GM23248 (cell line): Measurements from ENCODE around the gene PLAC8L1. TPM values are rescaled to one million over a fixed set of nuclear protein-coding genes. Genes with fewer than 3 reads are reported as not detected.

Experiments
- DNase-seq: peaks from one replicate; pipeline ENCODE4 v3.0.0-alpha.2; 2015
- H2AFZ ChIP-seq: fragments of 200-600 bp; sonication (generic); 2 replicates; pipeline ENCODE4 v1.6.1; 2016; ENCODE audit warnings: antibody characterized with exemption
- H3F3A ChIP-seq: fragments of 200-600 bp; sonication (generic); 2 replicates; pipeline ENCODE4 v1.6.1; 2016; ENCODE audit warnings: mild to moderate bottlenecking, antibody characterized with exemption, mixed run types; ENCODE audit not compliant: insufficient read depth
- H3K27ac ChIP-seq: fragments of 200-600 bp; sonication (generic); 2 replicates; pipeline ENCODE4 v1.5.1; 2016; ENCODE audit warnings: mild to moderate bottlenecking
- H3K27me3 ChIP-seq: fragments of 200-600 bp; sonication (generic); replicated peaks from 2 replicates; pipeline ENCODE4 v1.6.1; 2016; ENCODE audit warnings: mild to moderate bottlenecking; ENCODE audit not compliant: insufficient read depth
- H3K36me3 ChIP-seq: fragments of 200-600 bp; sonication (generic); 2 replicates; pipeline ENCODE4 v1.6.1; 2016; ENCODE audit warnings: low read depth, mild to moderate bottlenecking
- H3K4me1 ChIP-seq: fragments of 200-600 bp; sonication (generic); 2 replicates; pipeline ENCODE4 v1.6.1; 2016; ENCODE audit warnings: mild to moderate bottlenecking; ENCODE audit not compliant: insufficient read depth
- H3K4me2 ChIP-seq: fragments of 200-600 bp; sonication (generic); one replicate; pipeline ENCODE4 v1.6.1; 2016; ENCODE audit warnings: mild to moderate bottlenecking; ENCODE audit not compliant: unreplicated experiment
- H3K4me3 ChIP-seq: fragments of 200-600 bp; sonication (generic); 2 replicates; pipeline ENCODE4 v1.5.1; 2016; ENCODE audit warnings: mild to moderate bottlenecking
- H3K79me2 ChIP-seq: fragments of 200-600 bp; sonication (generic); 2 replicates; pipeline ENCODE4 v1.6.1; 2016; ENCODE audit warnings: mild to moderate bottlenecking; ENCODE audit not compliant: insufficient read depth
- H3K9ac ChIP-seq: fragments of 200-600 bp; sonication (generic); 2 replicates; pipeline ENCODE4 v1.6.1; 2016; ENCODE audit warnings: mild to moderate bottlenecking
- H3K9me2 ChIP-seq: fragments of 200-600 bp; sonication (generic); 2 replicates; pipeline ENCODE4 v1.6.1; 2016; ENCODE audit warnings: mixed run types, mild to moderate bottlenecking, moderate library complexity; ENCODE audit not compliant: insufficient read depth
- H3K9me3 ChIP-seq: fragments of 200-600 bp; sonication (generic); one replicate; pipeline ENCODE4 v1.6.1; 2017; ENCODE audit warnings: low read depth
- H4K20me1 ChIP-seq: fragments of 200-600 bp; sonication (generic); 2 replicates; pipeline ENCODE4 v1.6.0; 2016; ENCODE audit not compliant: insufficient read depth
- EZH2 ChIP-seq: fragments of 200-600 bp; sonication (generic); IDR thresholded peaks from 2 replicates; pipeline ENCODE4 v1.6.1; 2018; ENCODE audit warnings: antibody characterized with exemption, mild to moderate bottlenecking; ENCODE audit not compliant: insufficient read depth, poor library complexity, severe bottlenecking
- EZH2phosphoT487 ChIP-seq: fragments of 200-600 bp; sonication (generic); IDR thresholded peaks from 2 replicates; pipeline ENCODE4 v1.6.1; 2018; ENCODE audit warnings: antibody characterized with exemption, moderate library complexity, mild to moderate bottlenecking, low read depth; ENCODE audit not compliant: insufficient read depth
- WGBS, 2 experiments: methylation state at CpG; one replicate each; pipeline ENCODE4 v1.1.6; 2015 to 2017; ENCODE audit warnings: low lambda C conversion rate in 2 of 2, low coverage in 1 of 2; ENCODE audit errors: missing lambda C conversion rate in 2 of 2; 5-methylcytosine and 5-hydroxymethylcytosine counted together
- in situ Hi-C: fragments of 300-500 bp; cut with MboI; formaldehyde crosslinking; loops from 2 replicates; pipeline ENCODE4 v1.15.0; 2020
- polyA plus RNA-seq: library from polyadenylated mRNA; unstranded; fragments of >200 nt; fragmentation: Nextera tagmentation; extraction: Ambion mirVana; gene quantifications from 2 replicates; pipeline ENCODE4 v1.2.1, GENCODE V29; 2016
- total RNA-seq: library from RNA; depleted of rRNA; stranded (reverse); fragments of >200 nt; shearing (Covaris generic); gene quantifications from 2 replicates; pipeline ENCODE4 v1.2.3, GENCODE V29; 2014

Gene PLAC8L1
- total and polyA plus RNA-seq, 2 experiments from 2014 or later, result 0.41 to 2.3 TPM

DNA sequence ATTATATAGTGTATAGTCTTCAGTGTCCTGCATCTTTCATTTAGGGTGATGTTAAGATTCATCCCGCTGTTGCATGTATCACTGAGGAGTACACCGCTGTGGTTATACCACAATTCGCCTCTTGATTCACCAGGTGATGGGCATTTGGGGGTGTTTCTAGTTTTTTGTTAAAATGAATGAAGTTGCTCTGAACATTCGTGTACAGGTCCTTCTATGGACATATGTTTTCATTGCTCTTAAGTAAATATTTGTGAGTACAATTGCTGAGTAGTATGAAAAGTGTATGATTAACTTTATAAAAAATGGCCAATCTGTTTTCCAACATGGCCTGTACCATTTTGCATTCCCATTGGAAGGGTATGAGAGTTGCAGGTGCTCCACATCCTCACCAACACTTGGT is 61.7 kb downstream of the PLAC8L1 start:
- Histone ChIP-seq H3K9ac (no peak overlapping the region), H3K9me2 (no peaks in the 10 kb centered on the region), H3K4me3 (no peak overlapping the region), H2AFZ (no peak overlapping the region), H3K27me3 (no peaks in the 10 kb centered on the region), H3F3A (no peaks in the 10 kb centered on the region), H4K20me1 (no peaks in the 10 kb centered on the region), H3K36me3 (no peaks in the 10 kb centered on the region), H3K4me1 (peaks cover 7% of the 10 kb centered on the region; the same call in 1 of the 2 replicates), H3K27ac (no peak overlapping the region), H3K4me2 (no peak overlapping the region), H3K79me2 (no peaks in the 10 kb centered on the region), H3K9me3 (no peaks in the 10 kb centered on the region)
- in situ Hi-C loops, result no loop called here
- DNase-seq, result no peak
- WGBS, 2 experiments, result 95 to 97% methylated on average over 4 of the region's 4 CpGs
- TF ChIP-seq EZH2phosphoT487, result no peak
- TF ChIP-seq EZH2, result no peak

GRCh38 chr5:146042628-146043279 is 62.6 kb downstream of the PLAC8L1 start:
- H4K20me1 ChIP-seq, result no peaks in the 10 kb centered on the region
- H3K27me3 ChIP-seq, result no peaks in the 10 kb centered on the region
- no peak overlapping the region for H3K27ac ChIP-seq
- no peaks in the 10 kb centered on the region for H3K9me3 ChIP-seq
- WGBS, 2 experiments, result 72 to 85% methylated on average over 5 of the region's 5 CpGs
- H3K4me2 ChIP-seq, result peak overlapping the region; percentile 18
- no peaks in the 10 kb centered on the region for H3K79me2 ChIP-seq
- in situ Hi-C loops, result no loop called here
- H2AFZ ChIP-seq, result no peak overlapping the region
- no peaks in the 10 kb centered on the region for H3K36me3 ChIP-seq
- H3F3A ChIP-seq, result no peaks in the 10 kb centered on the region
- H3K9ac ChIP-seq, result no peak overlapping the region
- no peak overlapping the region for H3K4me3 ChIP-seq
- H3K9me2 ChIP-seq, result no peaks in the 10 kb centered on the region
- H3K4me1 ChIP-seq, result peaks cover 7% of the 10 kb centered on the region; the same call in 1 of the 2 replicates
- TF ChIP-seq EZH2phosphoT487 (no peak), EZH2 (no peak)
- DNase-seq, result peak; percentile 36

- TF ChIP-seq EZH2phosphoT487, result no peak
- TF ChIP-seq EZH2, result no peak
- Histone ChIP-seq H3K79me2 (no peaks in the 10 kb centered on the region), H3K27me3 (peaks cover 7% of the 10 kb centered on the region), H3K4me3 (no peak overlapping the region), H3K36me3 (no peaks in the 10 kb centered on the region), H3K9me3 (no peaks in the 10 kb centered on the region), H3K9ac (no peak overlapping the region), H3K4me2 (no peak overlapping the region), H3K4me1 (peaks cover 7% of the 10 kb centered on the region; the same call in 1 of the 2 replicates), H3K27ac (no peak overlapping the region), H2AFZ (no peak overlapping the region), H3F3A (no peaks in the 10 kb centered on the region), H3K9me2 (no peaks in the 10 kb centered on the region), H4K20me1 (no peaks in the 10 kb centered on the region)
- WGBS, 2 experiments, result 77% methylated on average over 10 of the region's 10 CpGs
- in situ Hi-C loops, result no loop called here
- DNase-seq, result peak; percentile 35
These were observed 64.1 kb downstream of the PLAC8L1 start for GRCh38 chr5:146041180-146041789.

DNA sequence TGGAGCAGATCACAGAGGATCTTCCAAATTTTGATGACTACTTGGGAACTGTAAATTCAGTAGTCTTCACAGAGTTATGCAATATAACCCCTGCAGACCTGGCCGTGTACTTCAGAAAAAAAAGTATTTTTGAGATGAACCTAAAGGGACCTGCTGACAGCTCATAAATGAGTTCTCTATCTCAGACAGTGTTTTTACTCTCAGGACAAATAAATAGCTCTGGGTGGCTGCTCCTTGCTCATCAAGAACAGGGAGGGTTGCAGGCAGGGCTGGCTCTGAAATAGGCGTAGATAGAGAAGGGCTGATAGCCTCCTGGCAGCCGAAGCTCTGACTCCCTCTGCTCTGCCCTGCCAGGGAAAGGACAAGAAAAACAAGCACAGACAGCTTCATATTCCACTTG is 64.8 kb downstream of the PLAC8L1 start:
- Histone ChIP-seq H3K36me3 (no peaks in the 10 kb centered on the region), H4K20me1 (no peaks in the 10 kb centered on the region), H3K9ac (no peak overlapping the region), H3K27me3 (peaks cover 7% of the 10 kb centered on the region), H3K4me2 (no peak overlapping the region), H3K9me3 (no peaks in the 10 kb centered on the region), H3K9me2 (no peaks in the 10 kb centered on the region), H3K79me2 (no peaks in the 10 kb centered on the region), H3K4me1 (peaks cover 7% of the 10 kb centered on the region; the same call in 1 of the 2 replicates), H3F3A (no peaks in the 10 kb centered on the region), H3K27ac (no peak overlapping the region), H2AFZ (no peak overlapping the region), H3K4me3 (no peak overlapping the region)
- WGBS, 2 experiments, result 53 to 54% methylated on average over 3 of the region's 3 CpGs
- in situ Hi-C loops, result no loop called here
- no peak for DNase-seq
- TF ChIP-seq EZH2phosphoT487, result no peak
- no peak for TF ChIP-seq EZH2
